Activated T-helper 9 cell treated with anti-CD3 and anti-CD28 coated beads, Interleukin-2, amount 50 U/mL, for 16 hours (primary cell): ENCODE data around the gene ZNF184.

ENCODE experiments used
- DNase-seq: peaks from one replicate; pipeline ENCODE4 v3.0.0-alpha.2; 2020; ENCODE audit warnings: low read depth

The ZNF184 gene

DNA sequence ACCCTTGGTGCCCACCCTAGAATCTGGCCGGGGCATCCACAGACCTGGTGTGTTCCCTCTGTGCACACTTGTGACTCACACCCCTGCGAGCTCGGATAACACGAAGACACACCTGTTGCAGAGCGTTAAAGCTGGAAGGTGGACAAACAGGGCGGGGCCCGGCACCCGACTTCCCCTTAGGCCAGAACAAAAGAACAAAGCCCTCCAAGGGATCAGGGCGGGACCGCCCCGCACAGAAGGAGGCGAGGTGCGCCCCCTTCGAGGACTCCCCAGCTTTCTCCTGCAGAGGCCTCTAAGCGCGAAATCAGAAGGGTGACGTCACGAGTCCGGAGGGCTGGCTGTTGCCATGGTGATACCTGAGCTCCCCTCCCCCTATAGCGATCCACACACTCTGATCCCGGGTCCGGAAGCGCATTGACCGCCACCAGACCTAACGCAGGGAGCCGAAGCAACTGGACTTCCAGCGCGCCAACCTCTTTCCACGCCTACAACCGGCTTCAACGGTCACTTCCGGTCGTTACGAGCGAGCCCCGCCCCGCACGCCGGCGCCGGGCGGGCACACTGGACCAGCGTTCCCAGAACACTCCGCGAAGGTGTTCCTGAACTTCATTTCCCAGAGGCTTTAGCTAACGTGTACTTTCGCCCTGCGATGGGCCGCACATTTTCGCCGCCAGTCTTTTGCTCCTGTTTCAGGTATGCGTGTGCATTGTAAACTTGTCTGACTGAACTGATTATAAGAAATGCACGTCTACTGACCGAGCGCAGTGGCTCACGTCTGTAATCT lies at the start of gene ZNF184:
Gene ZNF184 (minus strand): TSS at position 489 of the 784 bp plus-strand sequence. CDS start 811 bp downstream, outside the sequence.
- peak; percentile 74 for DNase-seq

DNA sequence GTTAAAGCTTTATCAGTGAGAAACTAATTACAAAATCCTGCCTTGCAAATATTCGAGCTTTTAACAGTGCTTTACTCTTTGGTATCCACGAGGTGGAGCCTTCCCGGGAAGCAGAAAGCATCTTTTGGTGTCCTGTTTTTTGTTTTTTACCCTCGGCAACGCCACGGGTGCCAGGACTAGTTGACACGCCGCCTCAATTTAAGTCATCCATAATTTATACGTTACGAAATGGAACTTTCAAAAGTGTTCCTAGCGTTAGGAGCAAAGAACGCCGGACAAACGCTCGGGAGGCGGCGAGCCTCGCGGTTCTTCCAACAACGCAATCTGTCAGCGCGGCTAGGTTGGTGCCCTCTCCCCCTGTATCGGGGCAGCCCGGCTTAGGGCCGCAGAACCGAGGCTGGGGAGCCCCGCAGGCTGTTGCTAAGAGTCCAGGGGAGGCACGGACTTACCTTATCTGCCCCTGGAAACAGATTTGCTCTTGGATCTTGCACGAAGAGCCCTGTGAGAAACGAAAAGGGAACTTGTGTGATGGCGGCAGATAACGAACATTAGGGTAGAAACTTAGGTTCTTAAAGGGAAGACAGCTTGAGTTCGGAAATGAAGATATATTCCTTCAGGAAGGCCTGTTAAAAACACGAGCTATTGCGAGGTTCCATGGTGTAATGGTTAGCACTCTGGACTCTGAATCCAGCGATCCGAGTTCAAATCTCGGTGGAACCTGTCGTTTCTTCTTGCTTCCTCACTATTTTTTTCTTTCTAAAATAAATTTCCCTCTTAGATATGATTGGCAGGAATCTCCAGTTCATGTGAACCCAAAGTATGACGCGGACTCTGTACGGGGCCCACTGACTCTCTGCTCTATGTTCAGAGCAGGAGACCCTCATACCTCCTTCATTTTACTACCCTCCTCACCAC lies 46.2 kb upstream of the ZNF184 start:
- DNase-seq = peak; percentile 33

DNA sequence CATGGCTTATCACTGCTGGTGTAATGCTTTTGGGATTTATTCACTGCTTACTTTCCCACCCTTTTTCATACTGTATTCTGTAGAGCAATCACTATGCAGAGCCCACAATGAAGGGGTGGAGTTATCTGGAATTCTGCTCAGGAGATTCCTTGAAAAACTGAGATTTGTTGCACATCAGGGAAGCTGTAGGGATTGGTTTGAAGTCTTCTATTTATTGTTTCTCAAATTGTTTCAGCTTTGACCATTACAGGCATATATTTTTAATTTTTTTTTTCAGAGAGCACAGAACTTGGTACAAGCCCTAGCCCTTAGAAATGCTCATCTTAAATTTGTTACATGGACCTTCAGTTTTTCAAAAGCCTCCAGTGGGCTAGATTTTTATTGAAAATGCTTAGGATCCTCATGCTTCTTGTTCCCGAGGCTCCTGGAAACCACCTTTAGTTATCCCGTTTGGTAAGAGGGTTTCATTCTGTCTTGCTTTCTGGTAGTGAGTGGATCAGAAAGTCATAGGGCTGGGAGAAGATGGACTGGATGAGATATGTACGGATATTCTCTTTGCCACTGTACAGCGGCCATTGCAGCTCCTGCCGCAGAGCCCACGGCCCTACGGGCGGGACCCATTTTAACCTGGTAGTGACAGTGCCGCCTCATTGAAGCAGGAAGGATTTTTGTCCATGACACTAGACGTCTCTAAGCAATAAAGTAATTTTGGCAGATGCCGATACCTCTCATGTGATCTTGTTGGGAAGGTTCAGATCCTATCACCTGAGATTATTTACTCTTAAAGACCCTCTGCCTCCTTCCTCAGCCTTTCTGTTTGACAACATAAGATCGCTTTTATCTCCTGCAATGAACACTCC lies 45.3 kb upstream of the ZNF184 start:
- DNase-seq = no peak

DNA sequence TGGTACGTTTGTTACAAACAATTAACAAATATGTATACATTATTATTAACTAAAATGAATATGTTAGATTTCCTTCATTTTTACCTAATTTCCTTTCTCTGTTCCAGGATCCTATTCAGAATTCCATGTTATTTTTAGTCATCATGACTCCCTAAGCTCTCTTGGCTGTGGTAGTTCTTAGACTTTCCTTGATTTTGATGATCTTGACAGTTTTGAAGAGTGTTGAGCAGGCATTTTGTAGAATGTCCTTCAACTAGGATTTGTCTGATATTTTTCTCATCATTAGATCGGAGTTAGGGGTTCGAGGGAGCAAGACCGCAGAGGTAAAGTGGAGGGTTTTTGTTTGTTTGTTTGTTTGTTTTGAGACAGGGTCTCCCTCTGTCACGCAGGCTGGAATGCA lies 44.3 kb upstream of the ZNF184 start:
- no peak for DNase-seq

DNA sequence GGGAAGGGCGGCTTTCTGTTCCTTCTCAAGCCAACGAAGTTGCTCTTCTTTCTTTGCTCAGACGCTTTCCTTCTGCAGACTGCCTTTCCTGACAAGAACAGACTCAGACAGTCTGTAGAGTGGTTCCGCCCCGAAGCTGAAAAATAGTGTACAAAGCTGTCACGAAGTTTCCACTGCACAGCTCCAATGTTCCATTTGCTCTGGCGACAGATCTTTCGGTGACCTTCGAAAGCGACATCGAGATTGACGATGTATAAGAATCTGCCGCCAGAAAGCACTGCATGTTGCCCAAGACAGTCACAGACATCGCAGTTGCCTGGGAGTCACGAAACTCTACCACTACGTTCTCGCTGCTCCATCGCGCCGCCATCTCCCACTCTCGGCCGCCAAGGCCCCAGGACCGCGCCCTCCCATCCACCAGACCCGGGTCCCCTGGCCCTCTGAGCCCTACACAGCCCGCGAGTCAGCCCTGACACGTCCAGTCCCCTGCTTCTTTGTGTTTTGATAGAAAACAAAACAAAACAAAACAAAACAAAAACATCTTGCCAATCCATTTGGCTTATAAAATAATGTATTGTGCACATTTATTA lies 42.1 kb upstream of the ZNF184 start:
- DNase-seq = no peak

DNA sequence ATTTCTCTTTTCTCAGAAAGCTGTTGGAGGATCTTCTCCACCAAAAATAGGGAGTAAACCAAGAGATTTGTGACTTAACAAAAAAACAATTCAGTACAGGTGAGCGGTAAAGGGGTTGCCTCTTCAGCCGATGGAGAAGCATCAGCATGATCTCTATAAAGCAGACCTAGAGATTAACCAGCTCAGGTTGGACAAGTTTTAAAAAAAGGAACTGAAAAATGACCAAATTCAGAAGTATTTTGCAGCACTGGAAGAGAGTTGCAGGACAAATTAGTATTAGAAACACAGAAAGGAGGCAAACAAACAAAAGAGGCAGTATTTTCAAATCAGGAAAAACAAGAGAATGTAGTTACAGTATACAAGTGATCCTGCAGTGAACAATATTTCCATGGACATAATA lies 39.6 kb upstream of the ZNF184 start:
- no peak for DNase-seq

DNA sequence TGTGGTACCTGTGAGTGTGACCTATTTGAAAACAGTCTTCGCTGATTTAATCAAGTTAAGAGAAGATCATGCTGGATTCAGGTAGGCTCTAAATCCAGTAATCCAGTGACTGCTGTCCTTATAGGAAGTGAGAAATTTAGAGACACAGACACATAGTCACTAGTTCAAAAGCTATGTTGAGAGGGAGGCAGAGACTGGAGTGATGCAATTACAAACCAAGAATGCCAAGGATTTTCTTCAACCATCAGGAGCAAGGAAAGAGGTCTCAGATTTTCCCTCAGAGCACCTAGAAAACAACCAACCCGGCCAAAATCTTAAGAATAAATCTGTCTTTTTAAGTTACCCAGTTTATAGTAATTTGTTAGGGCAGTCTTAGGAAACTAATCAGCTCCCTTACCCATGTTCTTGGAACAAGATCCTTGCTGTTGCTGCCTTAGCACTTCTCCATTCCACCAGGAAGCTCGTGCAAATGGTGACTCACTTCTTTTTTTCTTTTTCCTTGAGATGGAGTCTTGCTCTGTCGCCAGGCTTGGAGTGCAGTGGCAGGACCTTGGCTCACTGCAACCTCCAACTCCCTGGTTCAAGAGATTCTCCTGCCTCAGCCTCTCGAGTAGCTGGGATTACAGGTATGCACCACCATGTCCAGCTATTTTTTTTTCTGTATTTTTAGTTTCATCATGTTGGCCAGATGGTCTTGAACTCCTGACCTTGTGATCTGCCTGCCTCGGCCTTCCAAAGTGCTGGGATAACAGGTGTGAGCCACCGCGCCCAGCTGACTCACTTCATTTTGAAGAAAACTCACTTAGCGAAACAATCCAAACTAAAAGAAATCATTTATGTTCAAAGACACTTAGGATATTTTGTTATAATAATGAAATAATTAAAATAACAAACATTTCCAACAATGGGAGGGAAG lies 34.4 kb upstream of the ZNF184 start:
- DNase-seq = no peak

DNA sequence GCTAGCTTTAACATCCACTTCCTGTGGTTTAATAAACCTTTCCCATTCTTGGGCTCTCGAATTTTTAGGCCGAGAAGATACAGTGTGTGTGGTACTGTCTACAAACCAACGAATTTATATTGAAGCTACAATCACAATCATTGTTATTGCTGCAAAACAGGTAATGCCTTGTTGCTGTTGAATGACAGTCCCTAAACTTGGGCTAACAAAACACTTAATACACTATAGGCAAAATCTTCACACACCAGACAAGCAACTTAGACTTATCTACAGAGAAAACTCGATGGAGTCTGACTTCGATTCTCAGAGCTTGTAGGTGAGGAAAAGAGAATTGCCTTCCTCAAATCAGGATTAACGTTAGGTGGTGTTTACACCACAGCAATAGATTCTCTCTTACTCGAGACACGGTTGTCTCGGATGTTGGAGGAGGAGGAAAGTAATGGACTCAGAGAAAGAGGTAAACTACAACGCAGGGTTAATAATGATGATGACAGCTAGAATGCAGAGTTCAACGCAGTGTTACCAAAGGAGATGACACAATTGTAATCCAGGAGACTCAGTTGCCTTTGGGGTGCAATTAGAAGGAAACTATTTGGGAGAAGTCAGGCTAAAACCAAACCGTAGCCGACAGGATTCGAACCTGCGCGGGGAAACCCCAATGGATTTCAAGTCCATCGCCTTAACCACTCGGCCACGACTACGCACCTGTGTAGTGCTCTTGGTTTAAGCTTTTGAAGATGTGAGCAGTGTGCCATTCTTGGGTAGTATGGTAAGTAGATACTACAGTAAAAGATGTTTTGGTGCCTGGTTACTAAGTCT lies 32.5 kb upstream of the ZNF184 start:
- DNase-seq = peak; percentile 29

DNA sequence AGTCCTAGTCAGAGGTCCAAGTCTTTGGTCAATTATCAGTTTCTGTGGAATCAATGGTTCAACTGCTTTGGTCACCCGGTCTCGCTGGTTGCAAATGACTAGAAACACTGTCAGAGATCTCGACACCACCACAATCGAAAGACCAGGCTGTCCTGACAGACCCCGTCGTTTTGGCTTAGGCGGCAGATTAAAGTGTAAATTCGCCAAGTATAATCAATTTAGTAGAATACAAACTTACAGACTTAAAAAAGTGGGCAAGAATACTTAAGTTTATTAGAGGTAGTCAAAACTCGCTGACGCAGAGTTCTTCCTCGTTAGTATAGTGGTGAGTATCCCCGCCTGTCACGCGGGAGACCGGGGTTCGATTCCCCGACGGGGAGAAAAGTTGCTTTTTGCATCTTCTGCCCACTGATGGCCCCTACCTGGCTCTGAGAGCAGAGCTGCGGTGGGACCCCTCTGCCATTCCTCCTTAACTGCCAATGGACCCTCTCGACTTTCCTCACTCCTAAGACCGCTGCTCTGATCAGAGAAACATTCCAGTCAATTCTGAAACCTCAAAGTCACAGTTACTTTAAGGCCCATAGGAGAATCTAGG lies 30.6 kb upstream of the ZNF184 start:
- DNase-seq = peak; percentile 67

DNA sequence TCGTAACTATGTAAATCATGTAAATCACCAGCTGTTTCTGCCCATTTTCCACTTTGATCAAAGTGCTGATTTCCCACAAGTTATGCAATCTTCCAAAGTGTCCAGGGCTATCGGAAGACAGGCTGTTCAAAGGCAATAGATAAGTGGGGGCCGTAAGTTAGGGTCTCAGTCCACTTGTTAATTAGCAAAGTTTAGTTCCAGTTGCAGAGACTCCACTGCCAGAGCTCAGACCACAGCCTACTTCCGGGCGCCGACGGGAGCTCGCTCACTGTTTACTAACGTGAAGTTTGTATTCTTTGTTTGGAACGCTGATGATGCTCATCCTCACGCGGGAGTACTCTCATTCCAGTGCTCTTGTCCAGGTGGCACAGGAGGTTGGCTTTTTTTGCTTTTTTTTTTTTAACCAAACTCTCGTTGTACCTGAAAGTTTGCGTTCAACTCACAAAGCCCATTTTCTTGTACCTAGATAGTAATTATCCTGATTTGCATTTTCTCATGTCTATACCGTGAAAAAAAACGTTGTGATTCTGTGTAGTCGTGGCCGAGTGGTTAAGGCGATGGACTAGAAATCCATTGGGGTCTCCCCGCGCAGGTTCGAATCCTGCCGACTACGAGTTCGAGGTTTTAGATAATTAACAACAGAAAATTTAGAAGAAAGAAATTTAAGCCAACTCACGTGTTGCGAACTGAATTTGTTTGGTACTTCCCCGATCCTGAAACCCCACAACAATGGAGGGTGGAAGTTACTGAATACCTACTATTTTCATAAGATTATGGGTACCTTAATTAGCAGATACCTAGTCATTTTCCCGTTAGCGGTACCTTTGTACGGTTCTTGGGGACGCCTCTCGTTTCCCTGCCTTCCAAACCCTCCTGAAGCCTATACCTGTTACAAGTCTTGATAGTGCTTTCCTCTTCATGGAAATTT lies 29.9 kb upstream of the ZNF184 start:
- peak; percentile 41 for DNase-seq

DNA sequence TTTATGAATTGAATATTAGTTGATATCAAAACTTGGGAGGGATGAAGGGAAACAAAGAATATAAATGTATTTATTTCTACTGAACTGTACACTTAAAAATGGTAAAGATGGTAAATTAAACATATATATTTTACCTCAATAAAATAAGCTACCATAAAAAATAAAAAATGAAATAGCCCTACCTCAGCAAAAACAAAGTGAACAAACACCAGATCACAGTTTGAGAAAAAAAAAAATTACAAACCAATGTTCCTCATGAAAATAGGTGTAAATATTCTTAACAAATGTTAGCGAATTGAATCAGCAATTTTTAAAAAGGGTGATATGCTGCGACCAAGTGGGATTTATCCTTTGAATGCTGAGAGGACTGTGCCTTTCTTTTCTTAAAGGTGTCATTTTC lies 28.3 kb upstream of the ZNF184 start:
- DNase-seq = no peak

DNA sequence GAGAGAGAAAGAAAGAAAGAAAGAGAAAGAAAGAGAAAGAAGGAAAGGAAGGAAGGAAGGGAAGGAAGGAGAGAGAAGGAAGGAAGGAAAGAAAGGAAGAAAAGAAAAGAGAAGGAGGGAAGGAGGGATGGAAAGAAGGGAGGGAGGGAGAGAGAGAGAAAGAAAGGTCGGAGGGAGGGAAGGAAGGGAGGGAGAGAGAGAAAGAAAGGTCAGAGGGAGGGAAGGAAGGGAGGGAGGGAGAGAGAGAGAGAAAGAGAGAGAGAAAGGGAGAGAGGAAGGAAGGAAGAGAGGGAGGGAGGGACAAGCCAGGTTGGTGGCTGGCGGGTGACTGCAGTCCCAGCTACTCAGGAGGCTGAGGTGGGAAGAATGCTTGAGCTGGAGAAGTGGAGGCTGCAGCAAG lies 27.3 kb upstream of the ZNF184 start:
- no peak for DNase-seq

DNA sequence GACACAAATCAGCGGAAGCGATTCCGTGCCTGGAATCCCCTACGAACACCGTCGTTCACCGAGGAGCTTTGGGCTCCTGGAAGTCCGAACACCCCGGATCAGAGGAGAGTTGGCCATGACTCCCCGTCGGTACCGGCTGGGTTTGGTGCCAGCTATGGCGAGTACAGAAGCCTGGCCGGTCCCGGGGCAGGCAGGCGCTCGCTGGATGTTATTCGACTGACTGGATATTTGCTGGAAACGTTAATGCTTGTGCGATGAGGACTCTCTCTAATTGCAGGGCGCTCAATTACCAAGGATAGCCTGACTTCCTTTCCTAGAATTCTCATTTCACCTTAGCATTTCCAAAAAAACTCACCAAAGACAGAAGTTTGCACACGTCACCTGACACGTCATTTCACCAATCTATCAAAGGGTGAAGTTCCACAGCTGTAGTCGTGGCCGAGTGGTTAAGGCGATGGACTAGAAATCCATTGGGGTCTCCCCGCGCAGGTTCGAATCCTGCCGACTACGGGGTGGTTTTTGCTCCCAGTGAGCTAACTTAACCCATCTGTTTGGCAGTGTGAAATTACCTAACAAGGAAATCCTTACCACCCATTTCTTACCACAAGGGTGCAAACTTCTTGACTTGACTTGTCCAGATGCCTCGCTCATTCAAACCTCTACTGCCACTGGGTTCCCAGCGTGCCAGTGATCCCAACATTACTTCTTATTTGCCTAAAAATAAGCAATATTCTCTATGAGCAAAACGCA lies 22.7 kb upstream of the ZNF184 start:
- DNase-seq = peak; percentile 30

DNA sequence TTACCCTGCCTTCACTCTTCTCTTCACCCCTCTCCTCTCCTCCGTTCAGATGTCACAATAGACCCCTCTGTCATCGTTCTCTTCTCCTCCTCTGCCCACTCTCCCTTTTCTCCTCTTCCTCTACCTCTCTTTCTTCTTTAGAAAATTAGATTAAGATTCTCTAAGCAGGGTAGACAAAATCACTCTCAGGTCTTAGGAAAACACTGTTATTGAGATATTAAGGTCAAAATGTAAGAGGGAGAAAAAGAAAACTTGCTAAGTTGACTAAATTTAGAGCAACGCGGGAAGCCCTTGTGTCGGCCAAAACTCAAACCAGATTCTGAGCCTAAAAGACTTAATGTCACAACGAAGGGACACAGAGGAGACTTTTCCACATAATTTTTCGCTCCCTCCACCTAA lies 22.1 kb upstream of the ZNF184 start:
- DNase-seq = no peak

DNA sequence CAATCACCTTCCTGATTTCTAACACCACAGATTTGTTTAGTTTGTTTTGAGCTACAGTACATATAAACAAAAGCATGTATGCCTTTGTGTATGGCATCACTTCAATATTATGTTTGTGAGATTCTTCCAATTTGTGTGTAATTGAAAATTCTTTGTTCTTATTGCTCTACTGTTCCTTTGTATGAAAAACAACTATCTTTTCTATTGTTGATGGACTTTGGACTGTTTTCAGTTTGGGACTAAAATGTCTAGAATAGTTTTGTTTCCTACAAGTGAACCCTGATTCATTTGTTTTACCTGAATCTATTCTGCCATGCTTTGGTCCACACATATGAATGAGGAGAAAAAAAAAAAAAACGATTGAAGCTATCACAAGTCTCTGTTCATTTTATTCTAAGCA lies 21.2 kb upstream of the ZNF184 start:
- no peak for DNase-seq

DNA sequence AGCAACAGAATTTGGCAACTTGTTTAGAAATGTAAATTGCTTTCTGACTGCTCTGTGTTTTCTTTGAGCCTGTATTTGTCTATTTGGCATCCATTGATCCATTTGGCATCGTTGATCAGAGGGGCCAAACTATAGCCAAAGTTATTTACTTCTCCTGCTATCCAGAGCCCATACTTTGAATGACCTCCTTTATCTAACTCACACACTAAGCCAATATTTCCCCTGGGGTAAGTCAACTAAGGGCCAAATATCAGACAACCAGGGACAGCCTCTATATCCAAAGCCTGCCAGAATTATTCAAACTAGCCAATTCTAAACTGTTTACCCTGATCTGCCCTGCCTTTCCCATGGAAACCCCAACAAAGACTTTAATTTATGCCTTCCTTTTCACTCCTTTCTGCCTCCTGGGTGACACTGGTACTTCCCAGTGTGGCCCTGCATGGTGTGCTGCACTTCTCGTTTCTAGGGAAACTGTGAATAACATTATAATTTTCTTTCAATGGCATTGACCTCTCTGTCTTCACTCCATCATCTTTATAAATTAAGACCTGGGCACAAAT lies 19.8 kb upstream of the ZNF184 start:
- DNase-seq = no peak
